HL-60 (cell line): ENCODE measurements around the gene TTLL11.

Experiments used
- CTCF ChIP-seq: IDR thresholded peaks from one replicate; pipeline ENCODE4 v1.5.1; 2011; ENCODE audit warnings: low read length, control low read depth, inconsistent platforms; ENCODE audit not compliant: insufficient read depth
- GABPA ChIP-seq: IDR thresholded peaks from 2 replicates; pipeline ENCODE4 v1.6.1; 2012; ENCODE audit warnings: low read depth
- POLR2AphosphoS5 ChIP-seq: IDR thresholded peaks from 2 replicates; pipeline ENCODE4 v1.6.1; 2012; ENCODE audit warnings: low read depth
- REST ChIP-seq: IDR thresholded peaks from 2 replicates; pipeline ENCODE4 v1.6.1; 2012; ENCODE audit warnings: low read depth; ENCODE audit not compliant: insufficient replicate concordance

- TF ChIP-seq CTCF (no peak), POLR2AphosphoS5 (no peak), REST (no peak), GABPA (no peak)
These were observed 203.0 kb downstream of the TTLL11 start for GRCh38 chr9:121889990-121890563.
